ENCODE data around the gene PRSS22.

Gene PRSS22

DNA sequence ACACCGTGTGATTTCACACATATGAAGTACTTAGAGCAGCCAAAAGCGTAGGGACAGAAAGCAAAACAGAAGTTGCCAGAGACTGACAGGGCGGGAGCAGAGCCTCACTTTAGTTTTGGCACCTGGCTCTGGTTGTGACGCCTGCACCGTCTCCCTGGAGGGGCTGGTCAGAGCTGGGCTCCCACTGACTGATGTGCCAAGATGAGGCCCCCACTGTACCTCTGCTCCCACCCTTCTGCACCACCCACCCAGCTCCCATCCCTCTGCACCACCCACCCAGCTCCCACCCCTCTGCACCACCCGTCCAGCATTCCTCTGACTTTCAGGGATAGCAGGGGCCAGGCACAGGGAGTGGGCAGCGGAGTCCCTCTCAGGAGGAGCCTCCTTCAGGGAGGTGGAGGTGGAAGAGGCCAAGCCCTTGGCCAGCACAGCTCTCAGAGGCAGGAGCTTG lies 44.2 kb downstream of the PRSS22 start:
- DNase-seq = no peak

DNA sequence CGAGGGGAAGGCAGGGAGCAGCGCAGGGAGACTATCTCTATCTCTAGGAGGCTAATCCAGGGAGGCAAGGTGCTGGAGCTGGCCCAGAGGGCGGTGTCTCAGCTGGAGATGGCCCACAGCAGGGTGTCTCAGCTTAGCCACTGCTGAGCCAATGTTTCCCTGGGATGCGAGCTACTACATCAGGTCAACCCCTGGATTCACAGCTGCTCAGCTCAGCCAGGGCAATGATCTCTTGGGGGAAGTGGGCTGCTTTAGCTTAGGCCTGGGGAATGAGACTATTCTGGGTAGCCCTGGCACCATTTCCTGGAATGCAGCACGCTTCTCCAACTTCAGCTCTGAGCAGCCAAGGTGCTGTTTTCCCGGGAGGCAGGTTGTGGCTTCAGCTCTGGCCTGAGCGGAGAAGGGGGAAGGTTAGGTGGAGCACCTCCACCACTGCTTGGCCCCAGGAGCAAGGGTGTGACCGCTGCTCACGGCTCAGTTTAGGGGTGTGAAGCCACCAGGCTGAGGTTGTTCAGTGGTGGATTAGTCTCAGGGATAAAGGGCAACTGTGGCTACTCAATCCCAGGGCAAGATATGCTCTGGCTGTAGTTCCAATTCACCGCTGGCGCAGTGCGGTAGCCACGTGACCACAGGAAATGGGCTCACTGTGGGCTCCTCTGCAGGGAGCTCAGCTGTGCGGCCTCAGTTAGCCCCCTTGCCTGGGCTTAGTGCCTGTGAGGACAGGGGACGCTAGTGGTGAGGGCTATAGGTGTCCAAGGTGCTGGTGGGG lies 46.1 kb downstream of the PRSS22 start:
- DNase-seq = no peak

DNA sequence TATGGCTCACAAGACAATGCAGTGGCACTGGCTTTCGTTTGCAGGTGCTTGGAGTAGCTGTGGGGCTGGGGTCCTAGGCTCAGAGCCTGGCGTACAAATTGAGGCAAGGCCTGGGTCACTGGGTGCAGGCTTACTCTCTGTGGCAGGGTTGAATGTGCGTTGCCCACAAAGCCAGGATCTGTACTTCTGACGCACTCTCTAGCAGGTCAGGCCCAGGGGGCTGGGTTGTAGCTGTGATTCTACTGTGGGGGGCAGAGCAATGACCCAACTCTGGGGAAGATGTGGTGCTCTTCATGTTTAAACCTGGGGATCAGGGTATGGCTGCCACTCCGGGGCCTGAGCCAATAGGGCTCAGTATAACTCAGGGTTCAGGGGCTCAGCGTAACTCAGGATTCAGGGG lies 47.3 kb downstream of the PRSS22 start:
- DNase-seq = no peak

DNA sequence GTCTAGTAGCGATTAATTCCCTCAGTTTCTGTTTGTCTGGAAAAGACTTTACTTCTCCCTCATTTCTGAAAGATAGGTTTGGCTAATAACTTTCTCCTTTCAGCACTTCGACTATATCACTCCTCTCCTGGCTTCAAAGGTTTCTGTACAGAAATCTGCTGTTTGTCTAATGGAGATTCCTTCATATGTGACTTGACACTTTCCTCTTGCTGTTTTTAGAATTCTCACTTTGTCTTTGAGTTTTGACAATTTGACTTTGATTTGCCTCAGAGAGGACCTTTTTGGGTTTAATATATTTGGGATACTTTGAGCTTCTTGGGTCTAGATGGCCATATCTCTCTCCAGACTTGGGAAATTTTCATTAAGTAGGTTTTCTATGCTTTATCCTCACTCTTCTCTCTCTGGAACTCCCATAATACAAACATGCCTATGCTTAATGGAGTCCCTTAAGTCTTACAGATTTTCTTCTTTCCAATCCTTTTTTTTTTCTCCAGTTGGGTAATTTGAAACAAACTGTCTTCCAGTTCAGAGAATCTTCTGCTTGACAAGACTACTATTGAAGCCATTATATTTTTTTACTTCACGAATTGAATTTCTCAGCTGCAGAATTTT lies 48.7 kb downstream of the PRSS22 start:
- DNase-seq = no peak

DNA sequence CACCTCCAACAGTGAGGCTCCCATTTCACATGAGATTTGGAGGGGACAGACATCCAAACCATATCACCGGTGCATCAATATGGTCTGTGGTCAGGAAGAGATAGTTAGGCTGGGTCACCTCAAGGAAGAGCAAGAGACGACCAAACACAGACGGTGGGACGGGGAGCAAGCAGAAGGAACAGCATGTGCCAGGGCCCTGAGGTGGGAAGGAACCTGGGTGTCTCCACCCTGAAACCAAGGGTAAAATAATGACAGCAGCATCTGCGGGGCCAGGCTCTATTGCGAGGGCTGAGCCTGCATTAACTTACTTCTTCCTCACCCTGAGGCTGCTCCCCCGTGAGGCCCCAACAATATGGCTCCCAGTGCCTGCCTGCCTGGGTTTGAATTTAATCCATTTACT lies 49.8 kb downstream of the PRSS22 start:
- no peak for DNase-seq

DNA sequence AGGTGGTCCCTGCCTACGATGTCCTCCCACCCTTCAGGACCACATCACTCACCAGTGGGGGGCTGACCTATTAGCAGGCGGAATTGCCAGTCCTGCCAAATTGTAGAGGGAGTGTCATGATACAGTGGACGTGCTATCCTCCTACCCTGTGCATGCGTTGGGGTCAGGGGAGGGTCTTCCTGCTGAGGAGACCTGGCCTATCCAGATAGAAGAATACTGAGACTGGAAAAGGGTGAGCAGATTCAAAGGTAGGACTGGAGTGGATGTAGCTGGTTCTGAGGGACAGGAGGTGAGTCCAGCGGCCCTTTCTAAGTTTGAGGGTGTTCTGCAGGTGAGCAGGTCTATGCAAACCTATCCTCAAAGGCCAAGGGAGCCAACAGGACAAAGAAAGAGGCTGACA lies 51.7 kb downstream of the PRSS22 start:
- DNase-seq = no peak

DNA sequence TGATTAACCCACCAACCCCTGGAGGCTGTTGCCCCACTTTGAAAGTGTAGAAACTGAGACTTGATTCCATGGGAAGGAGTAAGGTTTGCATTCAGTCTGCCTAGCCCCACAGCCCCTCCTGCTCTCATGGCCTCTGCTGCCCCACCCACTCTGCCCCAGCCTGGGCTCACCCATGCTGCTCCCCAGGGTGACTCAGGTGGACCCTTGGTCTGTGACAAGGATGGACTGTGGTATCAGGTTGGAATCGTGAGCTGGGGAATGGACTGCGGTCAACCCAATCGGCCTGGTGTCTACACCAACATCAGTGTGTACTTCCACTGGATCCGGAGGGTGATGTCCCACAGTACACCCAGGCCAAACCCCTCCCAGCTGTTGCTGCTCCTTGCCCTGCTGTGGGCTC lies 53.2 kb downstream of the PRSS22 start:
- no peak for DNase-seq

DNA sequence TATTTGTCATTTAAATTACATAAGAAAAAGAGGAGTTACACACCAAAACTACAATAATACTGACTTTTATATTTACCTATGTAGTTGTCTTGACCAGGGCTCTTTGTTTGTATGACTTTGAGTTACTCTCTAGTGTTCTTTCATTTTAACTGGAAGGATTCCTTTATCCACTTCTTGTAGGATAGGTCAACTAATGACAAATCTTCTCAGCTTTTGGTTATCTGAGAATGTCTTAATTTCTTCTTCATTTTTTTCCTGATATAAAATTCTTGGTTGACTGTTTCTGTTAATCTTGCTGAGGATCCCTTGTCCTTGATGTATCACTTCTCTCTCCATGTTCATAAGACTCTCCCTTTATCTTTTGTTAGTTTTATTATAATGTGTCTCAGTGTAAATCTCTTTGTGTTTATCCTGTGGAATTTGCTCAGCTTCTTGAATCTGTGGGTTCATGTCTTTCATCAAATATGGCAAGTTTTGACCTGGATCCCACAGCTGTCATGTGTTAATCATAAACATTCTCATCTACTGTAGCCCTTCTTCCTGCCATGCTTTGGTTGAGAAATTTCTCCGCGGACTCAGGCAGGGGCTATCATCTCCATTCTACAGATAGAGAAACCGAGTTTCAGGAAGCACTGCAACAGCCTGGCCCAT lies 54.3 kb downstream of the PRSS22 start:
- DNase-seq = no peak
